GM21528 (cell line): ENCODE measurements around the gene CABP4.
"Not testable (repeated sequence)": the region's sequence is repeated elsewhere in the genome, so short reads cannot be mapped to it uniquely, and the experiment has no call there.

Source experiments
- ATAC-seq: cut with Tn5 transposase; IDR thresholded peaks from one replicate; pipeline ENCODE4 v1.9.1; 2021; ENCODE audit warnings: mild to moderate bottlenecking, moderate library complexity; ENCODE audit not compliant: unreplicated experiment, low FRiP score

CABP4 gene

DNA sequence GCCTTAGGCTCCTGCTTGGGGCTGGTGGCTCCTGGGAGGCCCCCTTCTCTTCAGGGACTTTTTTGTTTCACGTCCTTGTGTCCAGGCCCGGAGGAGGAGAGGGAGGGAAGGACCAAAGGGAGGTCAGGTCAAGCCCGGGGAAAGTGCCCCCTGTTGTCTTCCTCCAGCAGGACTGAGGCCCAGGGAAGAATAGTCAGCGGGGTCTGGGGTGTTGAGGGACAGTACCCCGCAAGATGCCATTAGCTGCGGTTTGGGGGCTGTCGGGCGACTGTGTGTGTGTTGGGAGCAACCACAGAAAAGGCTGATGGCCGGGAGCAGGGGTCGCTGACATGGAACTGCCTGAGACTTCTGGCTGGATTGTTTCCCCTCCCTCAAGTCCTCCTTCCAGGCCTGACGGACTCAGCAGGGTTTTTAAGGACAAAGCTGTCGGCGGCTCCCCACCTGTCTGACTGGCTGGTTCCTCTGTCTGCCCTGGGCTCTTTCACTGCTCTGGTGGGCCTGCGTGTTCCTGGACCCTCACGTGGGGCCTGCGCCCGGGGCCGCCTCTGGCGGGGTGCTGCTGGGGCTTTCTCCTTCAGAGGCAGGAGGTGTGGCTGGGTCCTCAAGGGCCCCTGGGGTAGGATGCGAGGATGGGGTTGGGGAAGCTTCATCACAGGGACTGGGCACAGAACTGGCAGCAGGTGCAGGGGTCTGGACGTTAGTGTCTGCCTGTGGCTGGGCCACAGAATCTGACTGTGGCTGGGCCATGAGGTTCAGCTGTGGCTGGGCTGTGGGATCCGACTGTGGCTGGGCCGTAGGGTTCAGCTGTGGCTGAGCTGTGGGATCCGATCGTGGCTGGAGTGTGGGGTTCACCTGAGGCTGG is 4.1 kb upstream of the CABP4 start:
- no peak for ATAC-seq

DNA sequence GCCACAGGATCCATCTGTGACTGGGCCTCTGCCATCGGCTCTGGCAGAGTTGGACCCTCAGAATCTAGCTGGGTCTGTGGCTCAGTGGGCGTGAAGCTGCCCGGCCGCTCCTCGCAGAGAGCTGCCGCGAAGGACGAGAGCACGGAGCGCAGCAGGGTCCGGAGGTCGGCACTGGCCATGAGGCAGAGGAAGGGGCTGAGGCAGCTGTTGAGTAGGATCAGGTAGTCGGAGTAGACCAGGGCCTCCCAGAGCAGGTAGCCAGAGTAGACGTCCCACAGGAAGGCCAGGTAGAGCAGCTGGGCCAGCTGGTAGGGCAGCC is 3.5 kb upstream of the CABP4 start:
- no peak for ATAC-seq

DNA sequence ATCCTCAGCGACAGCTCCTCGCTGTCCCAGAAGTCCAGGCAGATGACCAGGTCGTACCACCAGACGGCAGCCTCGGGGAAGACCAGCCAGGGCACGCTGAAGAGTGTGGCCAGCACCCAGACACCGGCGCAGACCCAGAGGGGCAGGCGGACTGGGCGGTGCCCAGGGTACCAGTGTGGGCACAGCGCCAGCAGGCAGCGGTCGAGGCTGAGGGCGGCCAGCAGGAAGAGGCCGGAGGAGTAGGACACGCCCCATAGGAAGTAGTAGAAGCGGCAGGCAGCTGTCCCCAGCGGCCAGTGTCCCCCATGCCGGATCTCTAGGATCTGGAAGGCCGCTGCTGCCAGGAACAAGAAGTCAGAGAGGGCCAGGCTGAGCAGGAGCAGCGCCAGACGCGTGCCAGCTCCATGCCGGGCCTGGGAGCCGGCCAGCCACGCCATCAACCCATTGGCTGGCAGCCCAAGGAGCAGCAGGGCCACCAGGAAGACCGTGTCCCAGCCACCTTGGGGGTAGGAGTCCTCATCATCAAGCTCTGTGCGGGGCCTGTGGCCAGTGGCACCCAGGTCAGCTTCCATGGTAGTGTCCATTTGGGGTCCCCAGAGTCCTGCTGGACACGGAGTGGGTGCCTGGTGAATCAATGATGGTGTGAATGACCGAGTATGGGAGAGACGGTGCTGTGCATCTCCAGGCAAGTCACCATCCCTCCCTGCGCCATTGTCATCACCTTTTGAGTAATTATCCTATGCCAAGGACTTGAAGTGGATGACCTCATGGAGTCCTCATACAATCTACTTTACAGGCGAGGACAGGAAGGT is 2.8 kb upstream of the CABP4 start, which contains the start of gene GPR152:
TSS of gene GPR152 (minus strand) at position 589 of the 812 bp plus-strand sequence. CDS start at position 584, 5 bp downstream.
- ATAC-seq: no peak

DNA sequence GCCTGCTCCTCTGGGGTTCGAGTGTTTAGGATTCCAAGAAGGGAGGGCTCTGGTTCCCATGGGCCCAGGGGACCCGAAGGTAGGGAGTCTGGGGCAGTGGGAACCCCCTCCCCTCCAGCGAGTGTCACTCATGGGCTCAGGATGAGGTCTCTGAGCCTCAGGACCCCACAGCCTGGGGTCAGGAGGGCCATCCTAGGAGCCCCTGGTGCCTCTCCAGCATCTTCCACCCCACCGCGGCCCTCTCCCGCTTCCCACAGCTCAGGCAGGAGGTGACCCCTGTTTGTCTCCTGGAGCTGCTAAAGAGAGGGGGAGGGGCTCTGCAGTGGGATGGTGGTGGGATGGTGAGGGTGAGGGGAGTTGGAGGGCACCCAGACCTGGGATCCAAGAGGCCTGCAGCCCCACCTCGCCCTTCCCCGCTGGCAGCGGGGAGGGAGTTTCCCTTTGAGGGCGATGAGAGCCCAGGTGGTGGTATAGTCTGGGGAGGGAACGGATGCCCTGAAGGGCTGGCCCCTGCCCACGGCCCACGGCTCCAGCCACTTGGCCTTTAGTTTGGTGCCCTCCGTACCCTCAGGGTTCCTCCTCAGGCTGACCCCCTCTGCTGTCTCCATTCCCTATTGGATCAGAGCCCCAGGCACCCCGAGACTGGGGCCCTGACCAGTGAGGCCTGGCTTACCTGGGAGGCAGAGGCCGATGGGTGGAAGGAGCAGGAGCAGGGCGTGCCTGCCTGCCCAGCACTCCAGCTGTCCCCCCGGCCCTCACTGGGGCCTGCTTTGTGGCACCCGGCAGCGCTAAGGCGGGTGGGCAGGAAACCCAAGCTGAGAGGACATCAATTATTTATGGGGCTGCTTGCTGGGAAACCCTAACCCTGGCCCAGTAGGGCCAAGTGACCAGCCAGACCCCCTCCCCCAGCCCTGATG is 1.1 kb upstream of the CABP4 start:
- ATAC-seq: no peak

DNA sequence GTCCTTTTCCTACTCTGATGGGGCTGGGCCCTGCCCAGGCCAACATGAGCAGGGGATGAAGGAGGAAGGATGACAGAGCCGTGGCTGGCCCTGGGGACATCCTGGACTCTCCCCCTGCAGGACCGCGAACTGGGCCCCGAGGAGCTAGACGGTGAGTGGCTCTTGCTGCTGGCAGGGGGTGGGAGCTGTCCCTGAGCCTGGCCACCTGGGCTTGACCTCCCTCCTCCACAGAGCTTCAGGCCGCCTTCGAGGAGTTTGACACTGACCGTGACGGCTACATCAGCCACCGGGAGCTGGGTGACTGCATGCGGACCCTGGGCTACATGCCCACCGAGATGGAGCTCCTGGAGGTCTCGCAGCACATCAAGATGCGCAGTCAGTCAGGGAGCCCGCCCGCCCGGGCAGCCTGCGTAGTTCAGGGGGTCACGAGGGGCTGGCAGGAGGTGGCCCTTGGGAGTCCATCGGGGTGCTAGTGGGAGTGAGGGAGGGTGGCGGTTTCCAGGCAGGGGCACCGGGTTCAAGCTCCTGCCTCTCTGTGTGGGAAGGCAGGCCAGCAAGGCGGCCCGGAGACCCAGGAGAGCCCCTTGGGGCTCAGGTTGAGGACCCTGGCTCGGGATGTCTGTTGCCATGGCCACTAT is 1.0 kb downstream of the CABP4 start:
- ATAC-seq: no peak

DNA sequence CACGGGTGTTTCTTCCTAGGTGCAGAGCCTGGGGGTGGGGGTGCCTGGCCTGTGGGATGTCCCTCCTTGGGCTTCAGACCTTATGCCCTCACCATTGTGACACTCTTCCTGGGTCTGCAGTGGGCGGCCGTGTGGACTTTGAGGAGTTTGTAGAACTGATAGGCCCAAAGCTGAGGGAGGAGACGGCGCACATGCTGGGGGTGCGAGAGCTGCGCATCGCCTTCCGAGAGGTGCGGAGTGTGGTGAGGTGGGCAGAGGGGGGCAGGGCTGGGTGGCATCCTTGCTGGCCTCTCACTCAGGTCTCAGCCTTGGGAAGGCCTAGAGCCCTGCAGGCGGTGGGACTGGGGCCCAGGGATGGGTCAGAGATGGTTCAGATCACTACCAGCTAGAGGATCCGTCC is 2.3 kb downstream of the CABP4 start:
- ATAC-seq: no peak

DNA sequence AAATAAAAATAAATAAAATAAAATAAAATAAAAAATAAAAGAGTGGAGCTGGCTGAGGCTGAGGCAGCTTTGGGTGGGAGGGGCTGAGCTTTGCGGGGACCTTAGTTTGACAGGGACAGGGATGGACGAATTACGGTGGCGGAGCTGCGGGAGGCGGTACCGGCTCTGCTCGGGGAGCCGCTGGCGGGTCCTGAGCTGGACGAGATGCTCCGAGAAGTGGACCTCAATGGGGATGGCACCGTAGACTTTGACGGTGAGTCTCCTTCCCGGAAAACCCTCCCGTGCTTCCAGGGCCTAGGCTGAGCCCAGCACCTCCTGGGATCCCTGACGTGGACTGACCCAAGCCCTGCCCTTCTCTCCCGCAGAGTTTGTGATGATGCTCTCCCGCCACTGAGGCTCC is 3.1 kb downstream of the CABP4 start:
- no peak for ATAC-seq

DNA sequence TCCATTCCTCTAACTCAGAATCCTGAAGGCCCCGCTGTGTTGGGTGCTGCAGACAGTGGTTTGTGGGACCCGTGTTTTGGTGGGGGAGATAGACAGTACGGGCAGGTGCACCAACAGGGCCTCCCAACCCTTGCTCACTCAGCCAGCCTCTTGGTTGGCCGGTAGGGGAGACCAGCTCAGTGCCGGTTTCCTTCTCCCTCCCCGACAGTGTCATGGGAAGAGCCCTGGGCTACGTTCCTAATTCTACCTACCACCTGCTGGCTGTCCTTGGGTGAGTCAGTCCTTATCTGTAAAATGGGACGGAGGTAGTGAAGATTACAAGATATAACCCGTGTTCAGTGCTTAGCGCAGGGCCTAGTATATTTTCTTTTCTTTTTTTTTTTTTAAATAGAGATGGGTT is 8.0 kb downstream of the CABP4 start:
- ATAC-seq: no peak

DNA sequence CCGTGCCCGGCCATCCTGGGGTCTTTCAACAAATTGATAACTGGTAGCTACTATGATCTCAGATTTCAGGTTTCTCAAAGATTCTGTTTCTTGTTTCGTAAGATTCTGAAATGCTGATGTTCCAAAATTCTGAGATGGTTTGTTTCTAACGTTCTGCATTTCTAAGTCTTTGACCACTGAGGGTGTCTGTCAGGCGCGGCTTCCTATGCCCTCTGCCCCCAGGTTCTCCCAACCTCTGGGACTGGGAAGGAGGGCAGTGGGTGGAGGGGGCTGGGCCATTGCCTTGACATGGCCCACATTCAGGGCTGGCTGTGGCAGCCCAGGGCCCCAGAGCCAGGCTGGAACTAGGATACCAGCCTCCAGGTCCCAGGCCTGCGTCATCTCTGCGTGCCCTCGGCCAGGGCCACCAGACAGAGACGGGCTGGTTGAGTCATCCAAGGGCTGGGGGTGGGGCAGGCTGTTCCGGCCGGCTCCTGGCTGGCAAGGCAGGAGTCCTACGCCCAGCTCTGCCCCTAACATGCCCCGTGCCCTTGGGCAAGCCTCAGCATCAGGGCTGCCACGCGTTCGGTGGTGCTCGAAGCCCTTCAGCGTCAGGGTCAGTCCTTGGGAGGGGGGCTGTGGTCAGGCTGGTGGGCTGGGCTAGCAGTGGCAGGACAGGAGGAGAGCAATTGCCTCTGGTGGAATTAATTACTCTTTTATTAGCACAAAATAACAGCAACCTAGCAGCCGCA is 8.7 kb downstream of the CABP4 start:
- no peak for ATAC-seq

DNA sequence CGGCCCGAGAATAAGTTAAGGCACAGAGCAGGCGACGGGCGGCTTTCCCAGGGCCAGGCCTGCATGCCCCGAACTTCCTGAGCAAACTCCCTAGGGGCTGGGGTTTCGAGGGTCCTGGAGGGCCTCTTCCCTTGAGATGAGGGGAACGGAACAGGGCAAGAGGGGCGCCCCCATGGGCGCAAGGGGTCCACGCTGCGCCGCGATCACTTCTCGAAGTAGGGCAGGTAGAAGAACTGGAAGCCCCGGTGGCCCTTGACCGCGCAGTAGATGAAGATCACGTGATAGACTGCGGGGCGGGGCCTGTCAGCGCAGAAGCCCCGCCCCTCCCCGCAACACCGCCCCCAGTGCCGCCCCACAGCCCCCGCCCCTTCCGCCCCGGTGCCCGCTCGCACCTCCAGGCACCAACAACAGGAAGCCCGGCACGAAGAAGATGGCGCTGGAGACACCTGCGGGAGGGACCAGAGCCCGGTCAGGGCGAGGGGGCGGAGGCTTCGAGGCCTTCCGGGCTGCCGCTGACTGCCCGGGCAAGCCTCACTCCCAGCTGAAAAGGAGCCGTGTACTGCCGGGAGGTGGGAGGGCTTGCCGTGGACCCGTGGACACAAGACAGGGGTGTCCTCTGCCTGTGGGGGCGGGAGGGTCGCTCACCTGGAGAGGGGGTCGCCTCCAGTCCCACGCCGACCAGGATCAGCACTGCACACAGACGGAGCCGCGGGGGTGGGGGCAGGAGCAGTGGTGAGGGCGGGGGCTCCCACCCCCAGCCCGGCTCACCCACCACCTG is 9.4 kb downstream of the CABP4 start:
- ATAC-seq: peak; percentile 52

DNA sequence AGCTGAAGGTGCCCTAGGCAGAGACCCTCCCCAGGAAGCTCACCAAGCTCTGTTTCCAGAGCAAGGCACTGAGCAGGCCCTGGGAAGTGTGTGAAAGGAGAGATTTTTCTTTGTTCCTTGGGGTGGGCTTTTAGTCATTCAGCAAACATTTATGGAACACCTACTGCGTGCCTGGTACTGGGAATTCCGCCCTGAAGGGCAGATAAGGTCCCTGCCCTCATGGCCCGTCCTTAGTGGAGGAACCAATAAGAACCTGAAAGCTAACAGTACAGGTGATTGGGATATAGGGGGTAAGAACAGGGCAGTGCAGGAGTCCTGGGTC is 10.0 kb downstream of the CABP4 start:
- ATAC-seq: no peak

DNA sequence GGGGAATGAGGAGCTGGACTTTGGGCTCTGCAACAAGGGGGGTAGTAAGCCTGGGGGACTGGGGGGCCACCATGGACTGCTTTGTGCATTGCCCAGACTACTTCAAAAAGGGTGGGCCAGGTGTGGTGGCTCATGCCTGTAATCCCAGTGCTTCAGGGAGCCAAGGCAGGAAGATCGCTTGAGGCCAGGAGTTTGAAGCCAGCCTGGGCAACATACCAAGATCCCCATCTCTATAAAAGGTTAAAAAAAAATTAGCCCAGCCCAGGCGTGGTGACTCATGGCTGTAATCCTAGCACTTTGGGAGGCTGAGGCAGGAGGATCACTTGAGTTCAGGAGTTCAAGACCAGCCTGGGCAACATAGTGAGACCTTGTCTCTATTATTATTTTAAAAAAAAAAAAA is 10.4 kb downstream of the CABP4 start:
- not testable (repeated sequence) for ATAC-seq

DNA sequence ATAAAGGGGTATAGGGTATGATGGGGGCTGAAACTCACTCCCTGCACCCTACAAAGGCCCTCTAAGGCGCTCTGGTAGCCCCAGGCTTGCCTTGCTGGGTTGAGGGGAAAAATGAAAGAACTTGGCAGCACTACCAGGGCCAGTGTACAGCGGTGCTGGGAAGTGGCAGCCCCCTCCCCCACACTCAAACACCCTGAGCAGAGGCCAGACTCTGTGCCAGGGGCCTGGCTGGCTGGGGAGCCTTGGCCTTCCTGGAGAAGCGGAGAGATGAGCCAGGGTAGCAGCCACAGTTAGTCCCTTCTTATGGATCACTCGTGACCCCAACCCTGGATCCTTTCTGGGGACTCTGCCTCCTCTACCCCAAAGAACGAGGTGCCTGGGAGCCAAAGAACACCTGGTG is 11.2 kb downstream of the CABP4 start:
- ATAC-seq: no peak

DNA sequence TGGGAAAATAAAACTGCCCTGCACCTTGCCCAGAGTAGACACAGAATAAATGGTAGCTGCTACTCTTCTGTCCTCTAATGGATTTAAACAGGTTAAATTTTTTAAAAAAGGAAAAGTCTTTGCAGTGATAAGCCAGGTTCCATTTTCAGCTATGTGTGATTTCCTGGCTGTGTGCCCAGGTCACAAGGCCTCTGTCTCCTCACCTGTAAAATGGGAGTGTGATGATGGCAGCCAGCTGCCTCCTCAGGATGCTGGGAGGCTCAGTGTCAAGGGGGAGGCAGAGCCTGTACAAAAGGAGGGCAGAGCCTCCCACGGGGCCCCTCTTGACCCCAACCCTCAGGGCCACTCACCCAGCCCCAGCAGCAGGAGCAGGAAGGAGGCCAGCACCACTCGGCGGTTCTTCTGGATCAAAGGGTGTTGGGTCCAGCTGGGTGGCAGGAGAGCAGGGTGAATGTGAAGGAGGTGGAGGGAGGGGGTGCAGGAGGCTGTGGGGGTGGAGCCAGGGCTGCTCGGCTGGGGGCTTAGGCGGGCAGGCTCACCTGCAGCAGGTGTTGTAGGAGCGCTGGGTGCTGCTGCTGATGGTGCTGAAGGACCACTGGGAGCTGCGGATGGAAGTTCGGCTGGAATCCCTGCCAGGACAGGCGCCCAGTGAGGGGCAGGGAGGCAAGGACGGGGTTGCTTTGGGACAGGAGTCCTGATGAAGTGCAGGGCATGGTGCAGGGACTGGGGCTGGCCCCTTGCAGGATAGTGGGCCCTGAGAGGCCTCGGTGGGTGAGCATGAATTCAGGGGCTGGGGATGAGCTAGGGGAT is 12.0 kb downstream of the CABP4 start:
- ATAC-seq: no peak

DNA sequence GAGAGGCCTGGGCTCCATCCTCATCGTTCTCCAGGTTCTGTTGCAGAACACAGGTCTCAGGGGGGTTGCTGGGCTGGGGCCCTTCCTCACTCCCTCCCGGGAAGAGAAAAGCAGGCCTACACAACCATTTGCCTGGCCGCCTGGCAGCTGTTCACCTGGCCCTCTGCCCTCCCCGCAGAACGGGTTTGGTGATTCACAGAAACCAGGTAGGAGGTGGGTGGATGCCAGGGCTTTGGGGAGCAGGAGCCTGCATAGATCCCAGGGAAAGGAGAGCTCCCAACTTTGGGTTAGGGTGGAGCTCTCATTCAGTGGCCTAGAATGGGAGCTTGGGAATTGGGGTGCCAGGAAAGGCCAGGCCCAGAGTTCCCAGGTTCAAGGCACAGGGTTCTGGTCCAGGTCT is 12.9 kb downstream of the CABP4 start:
- ATAC-seq: no peak

DNA sequence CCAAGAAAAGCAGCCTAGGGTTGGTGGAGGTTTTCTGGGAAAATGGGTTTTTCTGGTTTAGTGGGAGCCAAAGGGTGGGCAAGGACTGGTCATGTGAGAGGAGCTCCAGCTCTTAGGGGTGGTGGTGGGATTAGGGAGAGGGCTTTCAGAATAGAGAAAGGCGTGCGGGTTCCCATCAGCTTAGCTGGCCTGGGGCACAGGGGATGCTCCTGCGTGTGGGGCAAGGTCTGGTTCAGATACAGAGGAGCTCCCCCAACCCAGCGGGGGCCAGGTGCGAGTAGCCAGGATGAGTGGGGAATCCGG is 13.3 kb downstream of the CABP4 start:
- ATAC-seq: no peak

DNA sequence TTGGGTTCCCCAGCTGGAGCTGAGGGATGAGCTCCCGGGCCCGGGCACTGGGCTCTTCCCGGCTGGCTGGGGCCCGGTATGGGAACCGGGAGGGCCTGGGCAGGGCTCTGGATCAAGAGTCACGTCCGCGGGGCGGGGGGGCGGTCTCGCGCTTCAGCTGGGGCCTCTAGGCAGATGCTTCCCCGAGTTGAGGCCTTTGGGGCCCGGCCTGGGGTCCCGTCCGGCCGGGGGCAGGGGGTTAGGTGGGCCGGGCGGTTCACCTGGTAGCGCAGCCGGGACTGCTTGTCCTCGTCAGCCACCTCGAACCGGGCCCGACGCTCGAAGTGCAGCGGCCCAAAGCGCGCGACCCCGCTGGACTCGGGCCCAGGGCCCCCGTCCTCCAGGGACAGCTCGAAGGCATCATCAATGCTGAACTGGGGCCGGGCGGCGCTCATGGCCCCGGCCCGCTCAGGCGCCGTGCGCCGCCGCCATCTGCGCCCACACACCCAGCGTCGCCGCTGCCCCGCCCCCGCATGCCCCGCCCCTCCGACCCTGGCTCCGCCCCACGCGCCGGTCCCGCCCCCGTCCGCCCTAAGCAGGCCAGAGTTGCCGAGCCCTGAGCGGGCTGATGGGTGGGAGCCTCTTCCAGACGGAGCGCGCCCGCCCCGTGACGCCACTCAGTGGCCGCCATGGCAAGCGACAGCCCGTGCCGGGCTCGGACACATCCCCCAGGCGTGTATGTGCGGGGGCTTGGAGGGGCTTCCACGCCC is 13.8 kb downstream of the CABP4 start, which contains the start of gene TMEM134:
TSS of gene TMEM134 (minus strand) at position 493 of the 749 bp plus-strand sequence. CDS start at position 434, 59 bp downstream.
- ATAC-seq: no peak

DNA sequence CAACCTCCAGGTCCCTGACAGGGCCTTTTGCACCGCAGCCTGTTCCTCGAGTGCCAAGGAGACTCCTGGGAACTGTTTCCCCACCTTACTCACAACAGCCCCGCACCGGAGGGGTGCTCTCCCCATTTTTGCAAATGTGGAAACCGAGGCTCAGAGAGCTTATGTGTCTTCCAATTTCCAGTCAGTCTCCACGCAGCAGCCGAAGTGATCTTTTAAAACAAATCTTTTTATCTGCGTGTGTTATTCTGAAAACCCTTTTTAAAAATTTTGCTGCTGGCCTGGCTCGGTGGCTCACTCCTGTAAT is 14.3 kb downstream of the CABP4 start:
- no peak for ATAC-seq
